Smooth muscle cell (in vitro differentiated cells): ENCODE results near the gene GMPR. TPM values are rescaled to one million over a fixed set of nuclear protein-coding genes. Genes with fewer than 3 reads are reported as not detected.
"Not testable (repeated sequence)": the region's sequence is repeated elsewhere in the genome, so short reads cannot be mapped to it uniquely, and the experiment has no call there.

Source experiments
- DNase-seq: peaks from one replicate; lab custom pipeline; 2025; ENCODE audit not compliant: unreplicated experiment; lab: John Stamatoyannopoulos, UW
- H2AFZ ChIP-seq: fragments of 200-600 bp; sonication (generic); 2 replicates; pipeline ENCODE4 v1.6.0; 2016; ENCODE audit warnings: antibody characterized with exemption, low read depth, mild to moderate bottlenecking
- H3F3A ChIP-seq: fragments of 200-600 bp; sonication (generic); 2 replicates; pipeline ENCODE4 v1.6.0; 2017; ENCODE audit warnings: antibody characterized with exemption, low read depth
- H3K27ac ChIP-seq: fragments of 200-600 bp; sonication (generic); 2 replicates; pipeline ENCODE4 v1.5.1; 2016; ENCODE audit warnings: low read depth, mild to moderate bottlenecking
- H3K27me3 ChIP-seq: fragments of 200-600 bp; sonication (generic); 2 replicates; pipeline ENCODE4 v1.6.1; 2016; ENCODE audit warnings: low read depth, mild to moderate bottlenecking
- H3K36me3 ChIP-seq: fragments of 200-600 bp; sonication (generic); 2 replicates; pipeline ENCODE4 v1.5.1; 2016; ENCODE audit warnings: low read depth
- H3K4me1 ChIP-seq: fragments of 200-600 bp; sonication (generic); 2 replicates; pipeline ENCODE4 v1.5.1; 2016; ENCODE audit warnings: low read depth
- H3K4me2 ChIP-seq: fragments of 200-600 bp; sonication (generic); 2 replicates; pipeline ENCODE4 v1.6.0; 2016; ENCODE audit warnings: mild to moderate bottlenecking
- H3K4me3 ChIP-seq: fragments of 200-600 bp; sonication (generic); 2 replicates; pipeline ENCODE4 v1.5.1; 2016; ENCODE audit warnings: mild to moderate bottlenecking
- H3K79me2 ChIP-seq: fragments of 200-600 bp; sonication (generic); 2 replicates; pipeline ENCODE4 v1.6.0; 2016; ENCODE audit warnings: low read depth, mild to moderate bottlenecking
- H3K9ac ChIP-seq: fragments of 200-600 bp; sonication (generic); 2 replicates; pipeline ENCODE4 v1.6.0; 2016; ENCODE audit warnings: low read depth
- H3K9me3 ChIP-seq: fragments of 200-600 bp; sonication (generic); replicated peaks from 2 replicates; pipeline ENCODE4 v1.5.1; 2016; ENCODE audit warnings: low read depth
- H4K20me1 ChIP-seq: fragments of 200-600 bp; sonication (generic); 2 replicates; pipeline ENCODE4 v1.6.0; 2016; ENCODE audit warnings: low read depth
- CTCF ChIP-seq: fragments of 200-600 bp; sonication (generic); IDR thresholded peaks from 2 replicates; pipeline ENCODE4 v1.5.1; 2017; ENCODE audit warnings: borderline replicate concordance, mild to moderate bottlenecking, antibody characterized with exemption; ENCODE audit not compliant: insufficient read depth, poor library complexity, severe bottlenecking
- WGBS: methylation state at CpG from one replicate; pipeline ENCODE4 v1.1.7; 2016; ENCODE audit warnings: low lambda C conversion rate; 5-methylcytosine and 5-hydroxymethylcytosine counted together
- polyA plus RNA-seq: library from polyadenylated mRNA; unstranded; fragments of >200 nt; fragmentation: Nextera tagmentation; extraction: Ambion mirVana; gene quantifications from 2 replicates; pipeline ENCODE4 v1.2.1, GENCODE V29; 2016
- total RNA-seq: library from RNA; depleted of rRNA; stranded (reverse); fragments of >200 nt; gene quantifications from 2 replicates; pipeline ENCODE4 v1.2.3, GENCODE V29; 2014

GMPR gene
- total and polyA plus RNA-seq, 2 experiments from 2014 or later, result 0.74 to 1.3 TPM

GRCh38 chr6:16257999-16258708, 19.8 kb downstream of the GMPR start:
- Histone ChIP-seq H2AFZ (no peak overlapping the region), H3K27ac (no peak overlapping the region), H4K20me1 (no peaks in the 10 kb centered on the region), H3K36me3 (no peaks in the 10 kb centered on the region), H3K27me3 (no peaks in the 10 kb centered on the region), H3K4me2 (no peak overlapping the region), H3K9ac (no peak overlapping the region), H3K4me3 (no peak overlapping the region), H3F3A (no peaks in the 10 kb centered on the region), H3K79me2 (no peaks in the 10 kb centered on the region), H3K9me3 (no peaks in the 10 kb centered on the region), H3K4me1 (no peaks in the 10 kb centered on the region)
- 37% methylated on average over 7 of the region's 7 CpGs for WGBS
- no peak for TF ChIP-seq CTCF
- no peak for DNase-seq

GRCh38 chr6:16258709-16259075, 20.3 kb downstream of the GMPR start:
- TF ChIP-seq CTCF, result no peak
- H2AFZ ChIP-seq, result no peak overlapping the region
- H3K4me3 ChIP-seq, result no peak overlapping the region
- H3K36me3 ChIP-seq, result no peaks in the 10 kb centered on the region
- no peaks in the 10 kb centered on the region for H3K79me2 ChIP-seq
- H3K4me2 ChIP-seq, result no peak overlapping the region
- H3K27me3 ChIP-seq, result no peaks in the 10 kb centered on the region
- H3K4me1 ChIP-seq, result no peaks in the 10 kb centered on the region
- no peaks in the 10 kb centered on the region for H3K9me3 ChIP-seq
- no peak overlapping the region for H3K9ac ChIP-seq
- no peak for DNase-seq
- H4K20me1 ChIP-seq, result no peaks in the 10 kb centered on the region
- no peak overlapping the region for H3K27ac ChIP-seq
- 82% methylated on average over 6 of the region's 6 CpGs for WGBS
- H3F3A ChIP-seq, result no peaks in the 10 kb centered on the region

- H3K9me3 ChIP-seq, H3K79me2 ChIP-seq, H4K20me1 ChIP-seq, H3K36me3 ChIP-seq, H3K4me1 ChIP-seq, H3K9ac ChIP-seq, H3K27me3 ChIP-seq, H3K4me2 ChIP-seq, DNase-seq, H3F3A ChIP-seq, H3K4me3 ChIP-seq, H2AFZ ChIP-seq, H3K27ac ChIP-seq: not testable (repeated sequence)
- WGBS, result 91% methylated on average over 2 of the region's 3 CpGs
Measured at GRCh38 chr6:16259604-16260003, 21.2 kb downstream of the GMPR start.

GRCh38 chr6:16260602-16261001, 22.2 kb downstream of the GMPR start:
- H3K27me3 ChIP-seq, DNase-seq: not testable (repeated sequence)
- WGBS, result 89% methylated on average over 9 of the region's 9 CpGs

GRCh38 chr6:16262773-16263172, 24.4 kb downstream of the GMPR start:
- H3K4me1 ChIP-seq, H3K9ac ChIP-seq, H3K27ac ChIP-seq, H3K36me3 ChIP-seq, H3F3A ChIP-seq, H3K79me2 ChIP-seq, H3K4me3 ChIP-seq, H4K20me1 ChIP-seq, H3K4me2 ChIP-seq, H2AFZ ChIP-seq, H3K27me3 ChIP-seq, DNase-seq, H3K9me3 ChIP-seq: not testable (repeated sequence)
- WGBS, result 58% methylated on average over 12 of the region's 12 CpGs

More at GRCh38 chr6:16260602-16261001, 22.2 kb downstream of the GMPR start:
- not testable (repeated sequence) for H3K36me3 ChIP-seq, H3K9me3 ChIP-seq, H4K20me1 ChIP-seq, H3K4me1 ChIP-seq, H2AFZ ChIP-seq, H3K79me2 ChIP-seq, H3K9ac ChIP-seq, H3K4me3 ChIP-seq, H3F3A ChIP-seq, H3K27ac ChIP-seq, H3K4me2 ChIP-seq

- H2AFZ ChIP-seq, H3K9me3 ChIP-seq, H3K27ac ChIP-seq, H3K27me3 ChIP-seq, H3K4me2 ChIP-seq, H3F3A ChIP-seq, H4K20me1 ChIP-seq, H3K79me2 ChIP-seq, H3K9ac ChIP-seq, H3K4me3 ChIP-seq, DNase-seq, H3K36me3 ChIP-seq, H3K4me1 ChIP-seq: not testable (repeated sequence)
- WGBS, result 90% methylated on average over 13 of the region's 13 CpGs
Measured at GRCh38 chr6:16263464-16264099, 25.2 kb downstream of the GMPR start.
